Right cardiac atrium (tissue), 5 donors: ENCODE measurements around the gene SGSM1. TPM values are rescaled to one million over a fixed set of nuclear protein-coding genes. Genes with fewer than 3 reads are reported as not detected.

Source experiments
- ATAC-seq, 2 donors: fragments of 200-7000 bp; cut with Tn5 transposase; one replicate each; pipeline versions ENCODE4 v1.8.0 to v1.9.1; 2020; ENCODE audit warnings: moderate library complexity in 2 of 2, mild to moderate bottlenecking in 1 of 2
- DNase-seq, 3 donors: peaks; one replicate each; pipeline ENCODE4 v3.0.0-alpha.2; 2020
- H3K27ac ChIP-seq: one replicate; pipeline ENCODE4 v1.5.1; 2013; ENCODE audit warnings: mild to moderate bottlenecking, low read length, control low read depth, moderate library complexity
- H3K27me3 ChIP-seq: one replicate; pipeline ENCODE4 v1.6.1; 2013; ENCODE audit not compliant: control insufficient read depth, insufficient read depth
- H3K4me1 ChIP-seq: one replicate; pipeline ENCODE4 v1.6.1; 2013; ENCODE audit warnings: low read length; ENCODE audit not compliant: control insufficient read depth, insufficient read depth
- H3K4me3 ChIP-seq: one replicate; pipeline ENCODE4 v1.5.1; 2013; ENCODE audit warnings: low read length, control low read depth
- H3K9me3 ChIP-seq: one replicate; pipeline ENCODE4 v1.6.1; 2013; ENCODE audit warnings: low read length; ENCODE audit not compliant: control insufficient read depth
- WGBS: extraction: QIAGEN DNeasy Blood & Tissue Kit; methylation state at CpG from one replicate; pipeline ENCODE4 v1.1.7; 2013; 5-methylcytosine and 5-hydroxymethylcytosine counted together
- intact Hi-C, 4 donors: fragments of 100-400 bp; cut with DNase I; formaldehyde crosslinking; loops; one replicate each; pipeline versions ENCODE4 v1.11.0 to v1.14.0; 2022 to 2023
- polyA plus RNA-seq: library from polyadenylated mRNA; stranded (reverse); fragments of 200-250 nt; gene quantifications from one replicate; pipeline ENCODE4 v1.2.3, GENCODE V29; 2013
- total RNA-seq, 4 donors: library from RNA; stranded (reverse); fragmentation: NEBNext Ultra II Directional; extraction: Animal tissue kit (Norgen Biotek cat#: 25700); gene quantifications; one replicate each; pipeline ENCODE4 v1.2.1, GENCODE V29; 2021
- donor health status: healthy with polysubstance abuse.
- donor health status: DM: no; HTN: yes; CAD: no.
- donor health status: DM: no; HTN: no; CAD: no.
- donor health status: DM: no; HTN: yes; CAD: no; lungs with severe emphysema.
- donor health status: DM: yes; HTN: yes; CAD: no.

SGSM1 gene
- total and polyA plus RNA-seq, 5 donors: 15.0 to 47.5 (median 33.1) TPM

DNA sequence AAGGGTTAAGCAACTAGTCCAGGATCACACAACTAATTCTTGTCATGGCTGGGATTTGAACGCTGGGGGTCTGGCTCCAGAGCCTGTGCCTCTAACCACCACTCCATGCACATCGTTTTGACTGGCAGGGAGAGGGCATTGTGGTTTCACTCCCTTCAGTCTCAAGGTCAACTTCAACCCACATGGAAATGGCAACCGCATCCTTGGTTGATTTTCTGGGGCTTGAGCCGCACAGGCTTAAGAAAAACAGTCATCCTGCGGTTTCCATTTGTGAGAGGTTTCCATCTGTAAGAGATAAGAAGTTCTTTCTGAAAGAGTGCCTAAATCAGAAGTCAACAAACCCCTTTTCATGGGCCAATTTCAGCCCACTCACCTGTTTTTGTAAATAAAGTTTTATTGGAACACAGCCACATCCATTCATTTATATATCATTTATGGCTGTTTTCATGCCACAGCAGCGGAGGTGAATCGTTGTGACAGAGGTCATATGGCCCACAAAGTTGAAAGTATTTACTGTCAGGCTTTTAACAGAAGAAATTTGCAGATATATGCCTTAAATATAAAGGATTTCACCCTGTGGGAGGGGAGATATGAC lies 65.7 kb downstream of the SGSM1 start:
- DNase-seq (no peak), ATAC-seq (no peak)
- Histone ChIP-seq H3K27me3 (no peaks in the 10 kb centered on the region), H3K4me1 (no peaks in the 10 kb centered on the region), H3K9me3 (no peaks in the 10 kb centered on the region), H3K4me3 (no peak overlapping the region), H3K27ac (no peak overlapping the region)
- intact Hi-C loops: no loop called here
- WGBS: 79% methylated on average over 7 of the region's 7 CpGs

DNA sequence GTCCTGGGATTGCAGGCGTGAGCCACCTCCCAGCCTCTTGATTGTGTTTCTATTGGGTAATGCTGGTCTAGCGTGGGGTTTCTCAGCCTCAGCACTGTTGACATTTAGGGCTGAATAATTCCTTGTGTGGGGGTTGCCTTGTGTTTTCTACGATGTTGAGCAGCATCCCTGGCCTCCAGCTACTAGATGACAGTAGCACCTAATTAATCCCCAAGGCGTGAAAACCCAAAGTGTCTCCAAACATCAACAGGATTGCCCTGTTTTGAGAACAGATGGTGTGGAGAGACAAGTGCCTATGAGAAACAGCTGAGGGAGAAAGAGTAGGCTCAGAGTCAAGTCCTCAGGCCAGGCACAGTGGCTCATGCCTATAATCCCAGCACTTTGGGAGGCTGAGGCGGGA lies 67.2 kb downstream of the SGSM1 start:
- 52% methylated on average over 5 of the region's 5 CpGs for WGBS
- ATAC-seq: no peak

DNA sequence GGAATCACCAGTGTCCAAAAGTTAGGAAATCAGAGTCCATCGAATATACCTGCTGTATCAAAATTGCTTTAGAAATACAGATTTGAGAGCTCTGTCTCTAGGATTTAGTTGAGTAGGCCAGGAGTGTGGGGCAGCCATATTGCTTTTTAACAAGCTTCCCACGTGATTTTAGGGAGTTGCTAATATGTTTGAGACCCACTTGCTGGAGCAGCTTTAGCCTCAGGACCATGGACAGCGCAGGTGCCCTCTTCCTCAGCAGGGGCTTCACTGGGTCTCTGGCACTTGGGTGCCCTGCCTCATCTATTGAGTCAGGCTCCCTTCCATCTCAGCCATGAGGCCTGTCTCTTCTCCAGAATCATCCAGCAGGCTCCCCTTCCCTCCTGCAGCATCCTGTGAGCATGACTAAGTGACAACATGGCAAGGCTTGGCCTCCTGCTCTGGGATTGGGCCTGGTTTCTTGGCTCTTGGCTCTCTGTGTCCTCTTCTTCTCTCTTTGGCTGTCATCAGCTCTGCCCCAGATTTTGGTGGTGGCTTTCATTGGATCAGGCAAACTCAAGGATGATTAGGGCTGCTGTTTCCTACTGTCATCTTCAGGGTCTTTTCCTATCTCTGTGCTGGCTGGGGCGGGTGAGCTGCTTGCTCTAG lies 70.0 kb downstream of the SGSM1 start:
- Histone ChIP-seq H3K4me3 (no peak overlapping the region), H3K27me3 (no peaks in the 10 kb centered on the region), H3K27ac (no peak overlapping the region), H3K4me1 (no peaks in the 10 kb centered on the region), H3K9me3 (no peaks in the 10 kb centered on the region)
- no peak for ATAC-seq
- intact Hi-C loops: no loop called here
- DNase-seq: no peak
- WGBS: 71% methylated on average over 4 of the region's 4 CpGs

More for the DNA sequence above, 67.2 kb downstream of the SGSM1 start:
- no peak overlapping the region for H3K27ac ChIP-seq
- H3K9me3 ChIP-seq: no peaks in the 10 kb centered on the region
- intact Hi-C loops: no loop called here
- no peak for DNase-seq
- H3K4me3 ChIP-seq: no peak overlapping the region
- no peaks in the 10 kb centered on the region for H3K27me3 ChIP-seq
- no peaks in the 10 kb centered on the region for H3K4me1 ChIP-seq

DNA sequence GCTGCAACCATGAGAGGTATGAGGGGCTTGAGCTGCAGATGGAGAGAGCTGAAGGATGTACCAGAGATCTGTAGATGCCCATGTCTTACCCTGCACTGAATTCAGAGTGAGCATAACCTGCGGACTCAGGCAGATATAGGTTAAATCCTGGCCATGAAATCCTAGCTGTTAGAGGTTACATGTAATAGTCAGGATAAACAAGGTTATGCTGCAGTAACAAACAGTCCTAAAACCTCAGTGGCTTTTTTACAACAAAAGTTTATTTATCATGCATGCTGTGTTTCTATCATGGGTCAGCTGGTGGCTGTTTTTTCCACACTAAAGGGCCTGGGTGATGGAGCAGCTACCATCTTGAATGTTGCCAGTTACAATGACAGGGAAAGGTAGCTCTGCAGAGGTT lies 70.7 kb downstream of the SGSM1 start:
- Histone ChIP-seq H3K4me3 (no peak overlapping the region), H3K9me3 (no peaks in the 10 kb centered on the region), H3K27ac (no peak overlapping the region), H3K4me1 (no peaks in the 10 kb centered on the region), H3K27me3 (no peaks in the 10 kb centered on the region)
- WGBS: 100% methylated on average over 1 of the region's 1 CpG
- intact Hi-C loops: no loop called here
- no peak for ATAC-seq
- no peak for DNase-seq

DNA sequence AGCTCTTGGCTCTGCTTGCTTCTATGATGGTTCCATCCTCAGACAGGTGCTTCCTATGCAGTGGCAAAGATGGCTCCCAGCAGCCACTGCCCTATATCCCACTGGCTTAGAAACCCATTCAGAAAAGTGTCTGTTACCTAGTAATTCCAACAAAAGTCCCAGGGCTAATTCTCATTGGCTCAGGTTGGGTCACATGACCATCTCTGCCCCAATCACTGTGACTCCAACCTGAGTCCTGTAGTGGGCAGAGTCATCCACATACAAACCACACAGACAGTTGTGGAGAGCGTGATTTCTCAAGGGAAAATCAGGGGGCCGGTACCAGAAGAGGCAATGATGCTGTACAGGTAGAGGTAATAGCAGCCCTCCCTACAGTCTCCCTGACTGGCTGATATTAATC lies 73.0 kb downstream of the SGSM1 start:
- no peak overlapping the region for H3K4me3 ChIP-seq
- WGBS: 93% methylated on average over 2 of the region's 2 CpGs
- H3K27ac ChIP-seq: no peak overlapping the region
- H3K27me3 ChIP-seq: no peaks in the 10 kb centered on the region
- no peaks in the 10 kb centered on the region for H3K4me1 ChIP-seq
- no peak for ATAC-seq
- intact Hi-C loops: no loop called here
- H3K9me3 ChIP-seq: no peaks in the 10 kb centered on the region
- no peak for DNase-seq

DNA sequence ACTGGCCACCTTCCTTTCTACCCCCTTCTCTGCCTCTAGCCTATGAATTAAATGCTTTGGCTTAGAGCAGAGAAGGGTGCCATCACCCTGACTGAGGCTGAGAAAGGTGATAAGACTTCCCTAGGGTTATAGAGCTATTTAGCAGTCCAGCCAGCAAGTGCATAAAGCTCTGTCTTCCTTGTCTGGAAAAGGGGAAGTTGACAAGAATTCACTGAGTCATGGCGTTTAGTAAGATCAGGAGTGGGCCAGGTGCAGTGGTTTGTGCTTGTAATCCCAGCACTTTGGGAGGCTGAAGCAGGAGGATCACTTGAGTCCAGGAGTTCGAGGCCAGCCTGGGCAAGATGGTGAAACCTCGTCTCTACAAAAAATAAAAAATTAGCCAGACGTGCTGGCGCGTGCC lies 77.4 kb downstream of the SGSM1 start:
- Histone ChIP-seq H3K4me3 (no peak overlapping the region), H3K4me1 (no peaks in the 10 kb centered on the region), H3K9me3 (no peaks in the 10 kb centered on the region), H3K27me3 (no peaks in the 10 kb centered on the region), H3K27ac (no peak overlapping the region)
- DNase-seq: no peak
- ATAC-seq: no peak
- WGBS: 87% methylated on average over 6 of the region's 6 CpGs
- intact Hi-C loops: no loop called here

DNA sequence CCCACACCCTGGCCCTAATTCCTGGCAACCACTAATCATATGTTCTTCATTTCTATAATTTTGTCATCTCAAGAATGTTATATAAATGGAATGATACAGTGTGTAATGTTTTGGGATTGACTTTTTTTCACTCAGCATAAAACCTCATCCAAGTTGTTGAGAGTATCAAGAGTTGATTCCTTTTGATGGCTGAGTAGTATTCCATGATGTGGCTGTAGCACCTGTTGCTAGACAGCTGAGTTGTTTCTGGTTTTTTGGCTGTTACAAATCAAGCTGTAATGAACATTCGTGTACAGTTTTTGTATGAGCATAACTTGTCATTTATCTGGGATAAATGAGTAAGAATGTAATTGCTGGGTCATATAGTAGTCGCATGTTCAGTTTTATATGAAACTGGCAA lies 81.2 kb downstream of the SGSM1 start:
- Histone ChIP-seq H3K27me3 (no peaks in the 10 kb centered on the region), H3K27ac (no peak overlapping the region), H3K9me3 (no peaks in the 10 kb centered on the region), H3K4me1 (no peaks in the 10 kb centered on the region), H3K4me3 (no peak overlapping the region)
- no peak for DNase-seq
- intact Hi-C loops: no loop called here
- ATAC-seq: no peak
- 73% methylated on average over 2 of the region's 2 CpGs for WGBS

DNA sequence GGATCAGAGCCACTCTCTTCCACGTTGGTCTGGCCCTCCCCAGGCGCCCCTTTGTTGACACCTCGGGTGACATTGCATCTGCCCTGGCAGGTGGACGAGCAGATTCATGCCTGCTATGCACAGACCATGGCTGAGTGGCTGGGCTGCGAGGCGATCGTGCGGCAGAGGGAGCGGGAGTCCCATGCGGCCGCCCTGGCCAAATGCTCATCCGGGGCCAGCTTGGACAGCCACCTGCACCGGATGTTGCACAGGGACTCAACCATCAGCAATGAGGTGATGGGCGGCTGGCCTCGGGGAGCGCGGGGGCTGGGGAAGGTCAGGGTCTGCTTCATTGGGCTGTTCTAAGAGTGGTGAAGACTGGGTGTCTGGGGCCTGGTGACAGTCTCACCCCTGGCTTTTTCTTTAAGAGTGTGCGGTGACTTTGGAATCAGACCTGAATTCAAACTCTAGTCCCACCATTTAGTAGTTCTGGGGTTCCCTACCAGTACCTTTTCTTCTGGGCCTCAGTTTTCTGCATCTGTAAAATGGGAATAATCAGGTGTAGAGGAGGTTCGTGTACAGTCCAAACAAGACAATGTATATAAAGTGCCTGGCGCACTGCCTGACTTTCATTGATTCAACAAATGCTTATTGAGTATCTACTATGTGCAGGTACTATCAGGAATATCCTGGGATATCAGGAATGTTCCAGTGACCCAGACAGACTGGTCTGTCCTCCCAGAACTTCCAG lies 87.5 kb downstream of the SGSM1 start:
- H3K9me3 ChIP-seq: no peaks in the 10 kb centered on the region
- H3K27me3 ChIP-seq: no peaks in the 10 kb centered on the region
- WGBS: 93% methylated on average over 20 of the region's 20 CpGs
- intact Hi-C loops: no loop called here
- peak overlapping the region; percentile 54 for H3K27ac ChIP-seq
- H3K4me1 ChIP-seq: no peaks in the 10 kb centered on the region
- DNase-seq (peak in 1 of 3 donors; percentile 44), ATAC-seq (no peak)
- no peak overlapping the region for H3K4me3 ChIP-seq

DNA sequence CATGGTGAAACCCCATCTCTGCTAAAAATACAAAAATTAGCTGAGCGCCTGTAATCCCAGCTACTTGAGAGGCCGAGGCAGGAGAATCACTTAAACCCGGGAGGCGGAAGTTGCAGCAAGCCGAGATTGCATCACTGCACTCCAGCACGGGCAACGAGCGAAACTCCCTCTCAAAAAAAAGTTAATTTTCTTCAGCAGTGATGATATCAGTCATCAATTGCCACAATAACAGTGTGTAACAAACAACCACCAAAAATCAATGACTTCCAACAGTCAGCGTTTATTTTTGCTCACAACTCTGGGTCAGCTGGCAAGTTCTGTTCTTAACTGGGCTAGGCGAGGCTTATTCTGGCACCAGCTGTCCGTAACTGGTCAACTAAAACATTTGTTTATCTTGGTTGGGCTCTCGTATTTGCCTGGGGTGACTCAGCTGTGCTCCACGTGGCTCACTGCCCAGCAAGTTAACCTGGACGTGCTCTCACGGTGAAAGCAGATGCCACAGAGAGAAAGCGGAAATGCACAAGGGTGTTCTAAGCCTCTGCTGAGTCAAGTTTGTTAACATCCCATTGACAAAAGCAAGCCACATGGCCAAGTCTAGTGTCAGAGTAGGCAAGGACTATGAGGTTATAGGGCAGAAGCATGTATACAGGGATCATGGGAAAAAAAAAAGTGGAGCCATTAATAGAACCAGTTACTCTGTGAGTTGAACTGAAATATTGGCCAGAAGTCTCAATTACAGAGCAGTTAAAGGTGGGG lies 88.4 kb downstream of the SGSM1 start:
- Histone ChIP-seq H3K4me1 (no peaks in the 10 kb centered on the region), H3K9me3 (no peaks in the 10 kb centered on the region), H3K27me3 (no peaks in the 10 kb centered on the region), H3K4me3 (no peak overlapping the region), H3K27ac (peak overlapping the region; percentile 54)
- WGBS: 27% methylated on average over 16 of the region's 16 CpGs
- ATAC-seq (peak; percentile 91 to 93), DNase-seq (peak; percentile 81 to 93 (median 92))
- intact Hi-C loops: no loop called here

DNA sequence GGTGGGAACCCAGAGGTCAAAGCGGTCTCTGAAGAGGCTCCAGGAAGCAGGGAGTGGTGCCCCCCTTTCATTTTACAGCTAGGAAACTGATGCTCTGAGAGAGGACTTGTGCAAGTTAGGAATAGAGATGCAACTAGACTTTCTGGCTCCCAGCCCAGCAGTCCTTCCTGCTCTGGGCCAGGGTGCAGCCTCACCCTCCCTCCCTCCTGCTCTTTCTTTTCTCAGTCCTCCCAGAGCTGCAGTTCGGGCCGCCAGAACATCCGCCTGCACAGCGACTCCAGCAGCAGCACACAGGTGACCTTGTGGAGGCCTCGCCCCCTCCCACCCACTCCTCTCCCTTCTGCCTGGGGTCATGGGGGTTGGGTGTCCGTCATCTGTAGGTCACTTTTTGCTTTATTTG lies 89.0 kb downstream of the SGSM1 start:
- Histone ChIP-seq H3K4me3 (no peak overlapping the region), H3K27me3 (no peaks in the 10 kb centered on the region), H3K4me1 (no peaks in the 10 kb centered on the region), H3K9me3 (no peaks in the 10 kb centered on the region), H3K27ac (peak overlapping the region; percentile 54)
- intact Hi-C loops: no loop called here
- peak; percentile 85 to 91 for ATAC-seq
- 19% methylated on average over 7 of the region's 7 CpGs for WGBS
- peak; percentile 86 to 93 (median 86) for DNase-seq

DNA sequence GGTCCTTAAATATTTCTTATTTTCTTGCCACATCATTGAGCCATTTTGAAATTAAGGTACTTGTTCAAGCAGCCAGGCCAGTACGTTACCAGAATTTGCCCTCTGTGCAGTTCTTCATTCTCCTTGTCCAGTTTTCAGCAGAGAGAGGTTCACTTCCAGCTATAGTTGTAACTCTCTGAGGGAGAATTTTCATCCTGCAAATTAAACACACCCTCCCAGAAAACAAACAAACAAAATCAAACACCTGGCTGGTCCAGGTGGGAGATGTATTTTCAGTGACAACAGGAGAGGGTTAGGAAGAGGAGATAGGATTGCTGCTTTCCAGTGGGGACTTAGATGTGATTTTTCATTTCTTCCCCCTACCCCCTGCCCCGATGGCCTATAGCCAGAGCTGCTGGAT lies 95.4 kb downstream of the SGSM1 start:
- ATAC-seq (no peak), DNase-seq (no peak)
- no peaks in the 10 kb centered on the region for H3K27me3 ChIP-seq
- intact Hi-C loops: no loop called here
- H3K9me3 ChIP-seq: no peaks in the 10 kb centered on the region
- WGBS: 91% methylated on average over 2 of the region's 2 CpGs
- H3K27ac ChIP-seq: no peak overlapping the region
- H3K4me3 ChIP-seq: no peak overlapping the region
- no peaks in the 10 kb centered on the region for H3K4me1 ChIP-seq
